HEK293 (cell line): ENCODE measurements around the gene RNF19B.

Experiments used
- AEBP2 ChIP-seq: fragments of 450-650 bp; formaldehyde crosslinking; IDR thresholded peaks from 2 replicates; pipeline ENCODE4 v1.5.1; 2016; ENCODE audit warnings: missing biosample characterization, missing genetic modification characterization, borderline replicate concordance
- ATF2 ChIP-seq: fragments of 450-650 bp; formaldehyde crosslinking; IDR thresholded peaks from 2 replicates; pipeline ENCODE4 v1.5.1; 2016; ENCODE audit warnings: missing biosample characterization, missing genetic modification characterization, low read depth
- INSM2 ChIP-seq: fragments of 450-650 bp; formaldehyde crosslinking; IDR thresholded peaks from 2 replicates; pipeline ENCODE4 v1.5.1; 2016; ENCODE audit warnings: missing biosample characterization, missing genetic modification characterization
- KLF10 ChIP-seq: fragments of 450-650 bp; IDR thresholded peaks from 2 replicates; pipeline ENCODE4 v1.5.1; 2018; ENCODE audit warnings: missing biosample characterization, mild to moderate bottlenecking, missing genetic modification characterization
- KLF8 ChIP-seq: fragments of 450-650 bp; formaldehyde crosslinking; IDR thresholded peaks from 2 replicates; pipeline ENCODE4 v1.5.1; 2016; ENCODE audit warnings: missing biosample characterization, missing genetic modification characterization
- SCRT2 ChIP-seq: fragments of 450-650 bp; formaldehyde crosslinking; IDR thresholded peaks from 2 replicates; pipeline ENCODE4 v1.5.1; 2016; ENCODE audit warnings: missing biosample characterization, missing genetic modification characterization
- ZBTB17 ChIP-seq: fragments of 450-650 bp; formaldehyde crosslinking; IDR thresholded peaks from 2 replicates; pipeline ENCODE4 v1.5.1; 2016; ENCODE audit warnings: missing biosample characterization, missing genetic modification characterization
- ZBTB20 ChIP-seq: fragments of 450-650 bp; formaldehyde crosslinking; IDR thresholded peaks from 2 replicates; pipeline ENCODE4 v1.5.1; 2016; ENCODE audit warnings: missing biosample characterization, missing genetic modification characterization
- ZBTB26 ChIP-seq: fragments of 450-650 bp; formaldehyde crosslinking; optimal IDR thresholded peaks from 2 replicates; pipeline ENCODE3; 2016; ENCODE audit warnings: missing biosample characterization, mild to moderate bottlenecking, missing genetic modification characterization
- ZBTB49 ChIP-seq: fragments of 450-650 bp; formaldehyde crosslinking; IDR thresholded peaks from 2 replicates; pipeline ENCODE4 v1.5.1; 2016; ENCODE audit warnings: missing biosample characterization, missing genetic modification characterization, low read depth
- ZBTB6 ChIP-seq: fragments of 450-650 bp; formaldehyde crosslinking; IDR thresholded peaks from 2 replicates; pipeline ENCODE4 v1.5.1; 2017; ENCODE audit warnings: missing biosample characterization, missing genetic modification characterization
- ZFHX2 ChIP-seq: fragments of 450-650 bp; formaldehyde crosslinking; conservative IDR thresholded peaks from 2 replicates; pipeline ENCODE4 v1.5.1; 2016; ENCODE audit warnings: missing biosample characterization, missing genetic modification characterization
- ZNF157 ChIP-seq: fragments of 450-650 bp; formaldehyde crosslinking; IDR thresholded peaks from 2 replicates; pipeline ENCODE4 v1.5.1; 2016; ENCODE audit warnings: missing biosample characterization, missing genetic modification characterization
- ZNF16 ChIP-seq: fragments of 450-650 bp; formaldehyde crosslinking; IDR thresholded peaks from 2 replicates; pipeline ENCODE4 v1.5.1; 2016; ENCODE audit warnings: low read depth, missing biosample characterization, missing genetic modification characterization
- ZNF169 ChIP-seq: fragments of 450-650 bp; formaldehyde crosslinking; IDR thresholded peaks from 2 replicates; pipeline ENCODE4 v1.5.1; 2016; ENCODE audit warnings: missing biosample characterization, missing genetic modification characterization
- ZNF2 ChIP-seq: fragments of 450-650 bp; formaldehyde crosslinking; IDR thresholded peaks from 2 replicates; pipeline ENCODE4 v1.5.1; 2016; ENCODE audit warnings: missing biosample characterization, missing genetic modification characterization
- ZNF324 ChIP-seq: fragments of 450-650 bp; formaldehyde crosslinking; IDR thresholded peaks from 2 replicates; pipeline ENCODE4 v1.5.1; 2016; ENCODE audit warnings: missing biosample characterization, missing genetic modification characterization
- ZNF394 ChIP-seq: fragments of 450-650 bp; formaldehyde crosslinking; IDR thresholded peaks from 2 replicates; pipeline ENCODE4 v1.5.1; 2016; ENCODE audit warnings: missing biosample characterization, missing genetic modification characterization, mild to moderate bottlenecking, moderate library complexity, borderline replicate concordance
- ZNF514 ChIP-seq: fragments of 450-650 bp; formaldehyde crosslinking; IDR thresholded peaks from 2 replicates; pipeline ENCODE4 v1.5.1; 2016; ENCODE audit warnings: missing biosample characterization, missing genetic modification characterization
- ZNF549 ChIP-seq: fragments of 450-650 bp; IDR thresholded peaks from 2 replicates; pipeline ENCODE4 v1.5.1; 2018; ENCODE audit warnings: missing biosample characterization, missing genetic modification characterization, mild to moderate bottlenecking, inconsistent platforms, moderate library complexity
- ZNF621 ChIP-seq: fragments of 450-650 bp; formaldehyde crosslinking; IDR thresholded peaks from 2 replicates; pipeline ENCODE4 v1.5.1; 2017; ENCODE audit warnings: missing biosample characterization, missing genetic modification characterization
- ZNF639 ChIP-seq: fragments of 450-650 bp; formaldehyde crosslinking; IDR thresholded peaks from 2 replicates; pipeline ENCODE4 v1.5.1; 2016; ENCODE audit warnings: missing biosample characterization, missing genetic modification characterization
- ZNF747 ChIP-seq: fragments of 450-650 bp; formaldehyde crosslinking; IDR thresholded peaks from 2 replicates; pipeline ENCODE4 v1.5.1; 2016; ENCODE audit warnings: missing biosample characterization, missing genetic modification characterization
- ZNF837 ChIP-seq: fragments of 450-650 bp; formaldehyde crosslinking; IDR thresholded peaks from 2 replicates; pipeline ENCODE4 v1.5.1; 2016; ENCODE audit warnings: missing biosample characterization, missing genetic modification characterization
- ZSCAN18 ChIP-seq: fragments of 450-650 bp; formaldehyde crosslinking; IDR thresholded peaks from 2 replicates; pipeline ENCODE4 v1.5.1; 2016; ENCODE audit warnings: missing biosample characterization, missing genetic modification characterization

Gene RNF19B

GRCh38 chr1:32972814-32973428 lies 8.3 kb upstream of the RNF19B start (continued):
- TF ChIP-seq AEBP2 (tag by site-specific recombination) = no peak
- TF ChIP-seq ZFHX2 (tag by site-specific recombination) = peak; percentile 96
- peak; percentile 26; the same call in 1 of the 2 replicates for TF ChIP-seq ZNF394
- no peak for TF ChIP-seq ZNF514 (tag by site-specific recombination)
- no peak for TF ChIP-seq ZNF621 (tag by site-specific recombination)
- TF ChIP-seq ZNF16 (tag by site-specific recombination) = no peak
- no peak for TF ChIP-seq ZNF837
- TF ChIP-seq ZNF639 = no peak
- TF ChIP-seq ZNF2 (tag by site-specific recombination) = peak; percentile 78; the same call in 1 of the 2 replicates
- peak; percentile 85; the same call in 1 of the 2 replicates for TF ChIP-seq KLF8 (tag by site-specific recombination)
- no peak for TF ChIP-seq ZNF747 (tag by site-specific recombination)
- no peak for TF ChIP-seq ZNF324 (tag by site-specific recombination)
- no peak for TF ChIP-seq ZNF169 (tag by site-specific recombination)
- peak; percentile 95 for TF ChIP-seq ZBTB26
- no peak; the same call in 1 of the 2 replicates for TF ChIP-seq INSM2 (tag by site-specific recombination)
- TF ChIP-seq ZBTB17 = peak; percentile 88
- no peak for TF ChIP-seq ZBTB6 (tag by site-specific recombination)
- TF ChIP-seq ZBTB49 (tag by site-specific recombination) = no peak
- TF ChIP-seq ZNF157 (tag by site-specific recombination) = no peak
- TF ChIP-seq ATF2 (tag by site-specific recombination) = no peak
- TF ChIP-seq ZNF549 (tag by site-specific recombination) = no peak
- TF ChIP-seq SCRT2 (tag by site-specific recombination) = no peak
- TF ChIP-seq ZSCAN18 (tag by site-specific recombination) = no peak
- peak; percentile 67; the same call in 1 of the 2 replicates for TF ChIP-seq ZBTB20
- TF ChIP-seq KLF10 (tag by site-specific recombination) = peak; percentile 57; the same call in 1 of the 2 replicates
